GM13977 (cell line): ENCODE data around the gene LHB.

ENCODE experiments used
- DNase-seq: peaks from one replicate; pipeline ENCODE4 v3.0.0; 2012; ENCODE audit warnings: low spot score
- in situ Hi-C: fragments of 300-500 bp; cut with MboI; formaldehyde crosslinking; loops from one replicate; pipeline ENCODE4 v1.12.0; 2022; ENCODE audit warnings: low sequenced_read_pairs, low pct_unique_long_range_greater_than_20kb, mixed read lengths, inconsistent platforms; ENCODE audit not compliant: unreplicated experiment
- TF ChIP-seq, protein P1 (sequence below): IDR thresholded peaks from 2 replicates; pipeline ENCODE4 v1.5.1; 2012; ENCODE audit warnings: mild to moderate bottlenecking, control low read depth; ENCODE audit not compliant: insufficient read depth; ENCODE audit errors: extremely low read depth, missing control alignments

Gene LHB

GRCh38 chr19:49006905-49007304 is 10.0 kb downstream of the LHB start:
- in situ Hi-C loops, result no loop called here
- TF ChIP-seq, protein P1, sequence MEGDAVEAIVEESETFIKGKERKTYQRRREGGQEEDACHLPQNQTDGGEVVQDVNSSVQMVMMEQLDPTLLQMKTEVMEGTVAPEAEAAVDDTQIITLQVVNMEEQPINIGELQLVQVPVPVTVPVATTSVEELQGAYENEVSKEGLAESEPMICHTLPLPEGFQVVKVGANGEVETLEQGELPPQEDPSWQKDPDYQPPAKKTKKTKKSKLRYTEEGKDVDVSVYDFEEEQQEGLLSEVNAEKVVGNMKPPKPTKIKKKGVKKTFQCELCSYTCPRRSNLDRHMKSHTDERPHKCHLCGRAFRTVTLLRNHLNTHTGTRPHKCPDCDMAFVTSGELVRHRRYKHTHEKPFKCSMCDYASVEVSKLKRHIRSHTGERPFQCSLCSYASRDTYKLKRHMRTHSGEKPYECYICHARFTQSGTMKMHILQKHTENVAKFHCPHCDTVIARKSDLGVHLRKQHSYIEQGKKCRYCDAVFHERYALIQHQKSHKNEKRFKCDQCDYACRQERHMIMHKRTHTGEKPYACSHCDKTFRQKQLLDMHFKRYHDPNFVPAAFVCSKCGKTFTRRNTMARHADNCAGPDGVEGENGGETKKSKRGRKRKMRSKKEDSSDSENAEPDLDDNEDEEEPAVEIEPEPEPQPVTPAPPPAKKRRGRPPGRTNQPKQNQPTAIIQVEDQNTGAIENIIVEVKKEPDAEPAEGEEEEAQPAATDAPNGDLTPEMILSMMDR, result no peak
- DNase-seq, result no peak

DNA sequence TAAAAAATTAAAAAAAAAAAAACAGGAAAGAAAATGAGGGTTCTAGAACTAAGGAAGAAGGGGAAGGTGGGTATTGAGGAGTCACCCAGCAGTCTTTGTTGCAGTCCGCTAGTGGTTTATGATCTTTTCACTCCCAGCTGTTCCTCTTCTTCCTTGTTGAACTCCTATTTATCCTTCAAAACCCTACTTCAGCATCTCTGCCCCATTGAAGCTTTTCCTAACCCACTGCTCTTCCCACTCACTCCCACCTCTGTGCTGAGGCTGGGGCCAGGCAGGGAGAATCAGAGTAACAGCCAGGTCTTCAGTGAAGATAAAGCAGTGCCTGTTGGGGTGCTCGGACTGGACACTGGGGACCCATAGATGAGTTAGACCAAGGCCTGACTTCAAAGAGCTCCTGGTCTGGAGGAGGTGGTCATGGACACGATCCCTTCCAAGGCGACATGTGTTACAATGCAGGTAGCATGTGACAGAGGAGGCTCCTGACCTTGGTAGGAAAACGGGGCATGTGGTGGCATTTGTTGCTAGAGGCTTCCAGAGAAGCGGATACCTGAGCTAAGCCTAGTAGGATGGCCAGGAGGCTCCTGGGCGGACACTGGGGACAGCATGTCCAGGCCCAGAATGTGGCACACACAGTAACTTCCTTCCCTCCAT is 11.8 kb downstream of the LHB start:
- no peak for DNase-seq
- TF ChIP-seq, protein P1, result no peak
- in situ Hi-C loops, result no loop called here

- TF ChIP-seq, protein P1, result no peak
- in situ Hi-C loops, result no loop called here
- DNase-seq, result no peak
Observed at GRCh38 chr19:49004133-49004532, 12.8 kb downstream of the LHB start.

GRCh38 chr19:48999481-49000325 is 17.2 kb downstream of the LHB start:
- DNase-seq, result peak; percentile 67
- in situ Hi-C loops, result no loop called here
- TF ChIP-seq, protein P1, result peak; percentile 78

- DNase-seq, result no peak
- in situ Hi-C loops, result no loop called here
Observed at GRCh38 chr19:48997972-48998371, 18.9 kb downstream of the LHB start.

GRCh38 chr19:48994035-48994386 is 22.9 kb downstream of the LHB start:
- in situ Hi-C loops, result no loop called here
- TF ChIP-seq, protein P1, result no peak
- DNase-seq, result no peak

More at GRCh38 chr19:48997972-48998371, 18.9 kb downstream of the LHB start:
- TF ChIP-seq, protein P1, result peak; percentile 71
